HG03097 (cell line): Measurements from ENCODE around the gene UGT2B7.

Experiments used
- ATAC-seq: cut with Tn5 transposase; IDR thresholded peaks from one replicate; pipeline ENCODE4 v1.9.1; 2021; ENCODE audit not compliant: unreplicated experiment, low FRiP score

The UGT2B7 gene

DNA sequence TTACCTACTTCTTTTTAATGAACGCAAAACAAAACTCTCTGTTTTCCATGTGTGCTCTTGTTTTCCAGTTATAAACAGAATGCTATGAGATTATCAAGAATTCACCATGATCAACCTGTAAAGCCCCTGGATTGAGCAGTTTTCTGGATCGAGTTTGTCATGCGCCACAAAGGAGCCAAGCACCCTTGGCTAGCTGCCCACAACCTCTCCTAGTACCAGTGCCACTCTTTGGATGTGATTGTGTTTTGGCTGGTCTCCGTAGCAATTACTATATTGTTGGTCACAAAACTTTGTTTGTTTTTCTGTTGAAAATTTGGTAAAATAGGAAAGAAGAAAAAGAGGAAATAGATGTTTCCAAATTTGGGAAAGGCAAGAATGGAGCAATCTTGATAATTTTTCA, 51.1 kb downstream of the UGT2B7 start:
- ATAC-seq = no peak

DNA sequence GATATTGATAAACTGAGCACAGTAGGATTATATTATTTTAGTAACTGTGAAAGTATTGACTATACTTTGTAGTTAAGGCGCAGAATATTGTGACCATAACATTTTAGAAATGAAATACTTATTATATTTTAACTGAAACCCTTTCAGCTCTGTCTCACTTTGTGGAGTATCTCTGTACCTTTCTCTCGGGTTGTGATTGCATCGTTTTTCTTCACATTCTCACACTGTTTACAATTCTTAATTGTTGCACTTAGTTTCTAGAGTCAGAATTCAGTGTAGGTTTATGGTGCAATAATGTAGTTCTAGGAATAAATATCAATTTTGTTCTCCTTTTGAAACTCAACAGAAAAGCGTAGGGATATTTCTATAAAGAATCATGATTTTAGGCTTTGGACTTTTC, 57.7 kb downstream of the UGT2B7 start:
- no peak for ATAC-seq

DNA sequence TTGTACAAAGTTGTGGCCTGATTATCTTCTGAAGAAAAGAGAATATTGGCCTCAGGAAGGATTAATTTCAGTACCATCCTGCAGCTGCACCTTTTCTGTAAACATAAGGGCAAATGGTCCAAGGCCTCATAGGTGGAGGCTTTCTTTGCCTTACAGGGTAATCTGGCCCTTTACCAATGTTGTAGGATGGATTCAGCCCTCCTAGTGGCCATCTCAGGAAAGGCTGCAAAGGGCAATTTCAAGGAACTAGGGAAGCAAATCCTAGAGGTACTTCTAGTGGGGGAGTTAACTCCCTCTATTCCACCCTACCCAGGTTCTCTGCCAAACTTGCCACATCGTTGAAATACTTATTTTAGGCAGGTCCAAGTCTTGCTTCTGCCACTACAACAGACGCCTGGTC, 60.6 kb downstream of the UGT2B7 start:
- no peak for ATAC-seq
